C4-2B (cell line): ENCODE results near the gene BABAM2.

ENCODE experiments used
- H3K27ac ChIP-seq: fragments of 450-650 bp; 2 replicates; pipeline ENCODE4 v1.5.1; 2017
- CTCF ChIP-seq: fragments of 450-650 bp; conservative IDR thresholded peaks from 2 replicates; pipeline ENCODE4 v1.5.1; 2017; ENCODE audit warnings: mild to moderate bottlenecking
- ZFX ChIP-seq: fragments of 450-650 bp; IDR thresholded peaks from 2 replicates; pipeline ENCODE4 v1.6.1; 2017

Gene BABAM2

GRCh38 chr2:27903018-27903417 is 12.5 kb downstream of the BABAM2 start:
- H3K27ac ChIP-seq, result no peak overlapping the region
- no peak for TF ChIP-seq CTCF
- TF ChIP-seq ZFX, result no peak

- no peak overlapping the region for H3K27ac ChIP-seq
- TF ChIP-seq ZFX, result no peak
- no peak for TF ChIP-seq CTCF
Measured at GRCh38 chr2:27903649-27904404, 13.3 kb downstream of the BABAM2 start.

GRCh38 chr2:27904405-27904665 is 13.8 kb downstream of the BABAM2 start:
- no peak for TF ChIP-seq ZFX
- TF ChIP-seq CTCF, result no peak
- H3K27ac ChIP-seq, result no peak overlapping the region

- TF ChIP-seq CTCF (no peak), ZFX (no peak)
- no peak overlapping the region for H3K27ac ChIP-seq
Measured at GRCh38 chr2:27906074-27906473, 15.5 kb downstream of the BABAM2 start.

- no peak for TF ChIP-seq ZFX
- TF ChIP-seq CTCF, result no peak
- no peak overlapping the region for H3K27ac ChIP-seq
Measured at GRCh38 chr2:27907547-27907946, 17.0 kb downstream of the BABAM2 start.

GRCh38 chr2:27909901-27910300 is 19.4 kb downstream of the BABAM2 start:
- TF ChIP-seq ZFX (no peak), CTCF (no peak)
- H3K27ac ChIP-seq, result no peak overlapping the region

- H3K27ac ChIP-seq, result no peak overlapping the region
- TF ChIP-seq CTCF (no peak), ZFX (no peak)
Measured at GRCh38 chr2:27911458-27912210, 21.1 kb downstream of the BABAM2 start.
